MM.1S (cell line): ENCODE measurements around the gene SLCO4A1.
A peak's percentile ranks its signal among the peaks of the same experiment; 100 is the strongest.

Experiments used
- CTCF ChIP-seq: fragments of 300-600 bp; sonication (generic); IDR thresholded peaks from 2 replicates; pipeline ENCODE4 v1.5.1; 2016; ENCODE audit warnings: antibody characterized with exemption, low read length, mixed read lengths
- EZH2 ChIP-seq: fragments of 300-600 bp; sonication (generic); optimal IDR thresholded peaks from 2 replicates; pipeline ENCODE3; 2017; ENCODE audit warnings: low read depth, mild to moderate bottlenecking, antibody characterized with exemption, low read length, mixed read lengths

GRCh38 chr20:62707921-62708521, 65.7 kb downstream of the SLCO4A1 start:
- peak; percentile 25 for TF ChIP-seq CTCF
- TF ChIP-seq EZH2: no peak
